NCI-H748 (cell line): ENCODE data around the gene YPEL2.

Experiments
- DNase-seq: peaks from one replicate; lab custom pipeline; 2025; ENCODE audit not compliant: unreplicated experiment; lab: John Stamatoyannopoulos, UW

Gene YPEL2

DNA sequence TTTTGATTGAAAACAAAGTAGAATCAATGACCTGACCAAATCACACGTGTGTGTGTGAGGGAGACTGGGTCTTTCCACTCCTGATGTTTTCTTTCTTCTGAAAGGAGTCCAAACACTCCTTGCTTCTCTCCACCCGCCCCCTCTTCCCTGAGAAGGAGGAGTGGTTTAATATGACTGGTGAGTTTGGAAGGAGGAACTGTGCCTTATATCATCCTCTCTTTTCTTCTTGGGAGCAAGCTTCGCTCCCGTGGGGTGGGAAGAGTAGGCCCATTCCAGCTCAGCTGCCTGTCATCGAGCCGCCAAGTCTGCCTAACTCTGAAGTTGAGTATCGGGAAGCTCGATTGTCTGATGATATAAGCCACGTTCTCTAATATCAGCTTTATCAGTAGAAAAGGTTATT, 96.5 kb downstream of the YPEL2 start:
- no peak for DNase-seq

GRCh38 chr17:59428916-59429485, 97.5 kb downstream of the YPEL2 start:
- DNase-seq: no peak

- DNase-seq: no peak
These were observed 100.1 kb downstream of the YPEL2 start for GRCh38 chr17:59431601-59432000.

DNA sequence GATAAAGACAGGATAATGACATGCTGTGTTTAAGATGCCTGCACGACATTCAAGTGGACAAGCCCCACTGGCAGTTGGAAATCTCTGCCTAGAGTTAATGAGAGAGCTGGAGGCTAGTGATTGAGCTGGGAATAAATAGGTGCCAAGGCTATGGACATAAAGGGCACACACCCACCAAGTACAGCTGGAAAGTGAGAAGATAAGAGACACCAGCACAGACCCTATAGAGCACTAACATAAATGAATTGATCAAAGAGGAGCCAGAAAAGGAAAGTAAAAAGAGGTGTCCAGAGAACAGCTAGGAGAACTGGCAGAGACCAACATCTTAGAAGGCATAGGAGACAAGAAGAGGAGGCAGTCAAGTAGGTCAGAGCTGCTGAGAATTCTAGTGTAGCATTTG, 101.2 kb downstream of the YPEL2 start:
- peak; percentile 9 for DNase-seq

DNA sequence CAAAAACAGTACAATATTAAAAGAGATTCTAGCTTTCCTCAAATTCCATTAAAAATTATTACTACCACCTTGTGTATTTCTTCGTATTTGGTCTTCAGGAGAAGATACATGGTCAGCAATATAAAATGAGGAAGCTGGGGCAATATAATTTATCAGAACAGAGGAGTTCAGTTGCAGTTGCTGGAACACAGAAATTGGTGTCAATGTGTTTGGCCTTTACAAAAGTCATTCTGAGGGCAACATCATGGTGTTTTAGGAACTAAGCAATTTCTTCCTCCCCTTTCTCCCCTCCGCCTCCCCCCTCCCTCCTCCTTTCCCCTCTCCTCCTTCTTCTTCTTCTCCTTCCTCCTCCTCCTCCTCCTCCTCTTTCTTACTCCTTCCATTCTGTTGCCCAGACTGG, 102.1 kb downstream of the YPEL2 start:
- DNase-seq: no peak

DNA sequence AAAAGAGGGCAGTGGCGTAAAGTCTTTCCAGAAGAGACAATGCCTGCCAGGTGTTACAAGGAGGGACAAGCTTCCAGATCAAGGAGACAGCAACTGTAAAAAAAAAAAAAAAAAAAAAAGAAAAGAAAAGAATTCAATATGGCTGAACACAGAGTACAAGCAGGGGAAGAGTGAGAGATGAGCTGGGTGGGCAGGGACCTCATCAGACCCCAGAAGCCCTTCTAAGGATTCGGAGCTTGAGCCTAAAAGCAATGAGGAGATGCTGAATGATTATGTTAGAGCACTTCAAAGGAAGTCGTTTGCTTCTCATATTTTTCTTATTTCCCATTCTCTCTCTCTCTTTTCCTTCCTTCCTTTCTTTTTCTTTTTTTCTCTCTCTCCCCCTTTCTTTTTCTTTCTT, 103.0 kb downstream of the YPEL2 start:
- DNase-seq: no peak

- DNase-seq: no peak
These were observed 103.8 kb downstream of the YPEL2 start for GRCh38 chr17:59435238-59435637.

- no peak for DNase-seq
These were observed 105.4 kb downstream of the YPEL2 start for GRCh38 chr17:59436900-59437299.

GRCh38 chr17:59437791-59438281, 106.4 kb downstream of the YPEL2 start:
- DNase-seq: no peak

DNA sequence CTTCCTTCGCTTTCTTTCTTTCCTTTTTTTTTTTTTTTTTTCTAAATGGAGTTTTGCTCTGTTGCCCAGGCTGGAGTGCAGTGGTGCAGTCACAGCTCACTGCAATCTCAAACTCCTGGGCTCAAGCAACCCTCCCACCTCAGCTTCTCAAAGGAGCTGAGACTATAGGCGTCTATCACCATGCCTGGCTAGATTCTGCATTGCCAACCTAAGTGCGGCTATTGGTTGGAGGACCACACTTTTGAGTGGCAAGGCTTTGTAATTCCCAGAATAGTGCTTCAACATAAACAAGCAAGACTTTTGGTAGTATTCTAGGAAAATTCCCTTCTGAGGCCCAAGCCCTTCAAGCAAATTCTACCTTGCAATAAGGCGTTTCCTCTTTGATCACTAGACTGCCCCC, 107.8 kb downstream of the YPEL2 start:
- DNase-seq: no peak

DNA sequence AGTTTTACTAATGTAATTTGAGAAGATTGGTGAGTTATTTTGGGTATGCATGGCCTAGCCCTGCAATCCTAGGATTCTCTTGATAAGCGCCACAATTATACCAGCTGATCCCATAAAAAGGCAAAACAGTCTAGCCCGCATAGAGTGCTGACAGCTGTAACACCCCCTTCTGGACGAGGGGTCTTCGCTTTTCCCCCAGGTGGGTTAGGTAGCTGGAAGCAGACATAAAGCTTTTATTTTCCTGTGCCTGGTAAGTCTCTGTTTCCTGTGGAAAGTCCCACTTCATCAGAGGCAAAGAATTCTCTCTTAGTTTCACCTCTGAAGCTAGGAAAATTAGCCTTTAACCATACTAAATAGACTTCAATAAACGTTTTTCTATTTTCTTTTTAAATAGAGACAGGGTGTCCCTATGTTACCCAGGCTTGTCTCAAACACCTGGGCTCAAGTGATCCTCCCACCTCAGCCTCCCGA, 108.3 kb downstream of the YPEL2 start:
- no peak for DNase-seq

DNA sequence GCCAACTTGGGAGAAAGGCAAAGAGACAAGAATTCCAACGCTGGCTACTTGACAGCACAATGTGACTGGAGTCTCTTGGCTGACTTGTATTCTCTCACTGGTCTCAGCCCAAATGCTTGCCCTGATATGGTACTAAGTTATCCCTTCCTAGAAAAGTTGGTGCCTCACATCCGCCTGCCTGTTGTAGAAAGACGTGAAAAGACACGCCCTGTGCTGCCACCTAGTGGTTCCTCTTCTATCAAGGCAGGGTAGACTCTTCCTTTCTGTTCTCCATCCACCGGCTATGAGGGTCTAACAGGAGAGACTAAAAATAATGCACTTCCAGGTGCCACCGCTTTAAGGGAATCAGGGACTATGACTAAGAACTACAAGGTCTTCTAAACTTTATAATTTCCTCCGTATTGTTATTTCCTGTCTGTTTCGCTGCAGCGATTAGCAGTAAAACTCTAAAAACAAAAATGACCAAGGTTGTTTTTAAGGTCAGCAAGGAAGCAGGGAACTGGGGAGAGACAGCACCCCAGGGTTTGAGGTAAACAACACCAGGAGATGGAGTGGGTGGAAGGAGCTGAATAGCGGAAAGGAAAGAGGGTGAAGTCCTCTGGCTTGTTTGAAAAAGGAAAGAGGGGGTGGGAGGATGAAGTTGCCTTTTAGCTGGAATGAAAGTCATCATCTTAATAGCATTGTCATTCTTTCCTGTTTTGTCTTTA, 109.5 kb downstream of the YPEL2 start:
- DNase-seq: peak; percentile 84

DNA sequence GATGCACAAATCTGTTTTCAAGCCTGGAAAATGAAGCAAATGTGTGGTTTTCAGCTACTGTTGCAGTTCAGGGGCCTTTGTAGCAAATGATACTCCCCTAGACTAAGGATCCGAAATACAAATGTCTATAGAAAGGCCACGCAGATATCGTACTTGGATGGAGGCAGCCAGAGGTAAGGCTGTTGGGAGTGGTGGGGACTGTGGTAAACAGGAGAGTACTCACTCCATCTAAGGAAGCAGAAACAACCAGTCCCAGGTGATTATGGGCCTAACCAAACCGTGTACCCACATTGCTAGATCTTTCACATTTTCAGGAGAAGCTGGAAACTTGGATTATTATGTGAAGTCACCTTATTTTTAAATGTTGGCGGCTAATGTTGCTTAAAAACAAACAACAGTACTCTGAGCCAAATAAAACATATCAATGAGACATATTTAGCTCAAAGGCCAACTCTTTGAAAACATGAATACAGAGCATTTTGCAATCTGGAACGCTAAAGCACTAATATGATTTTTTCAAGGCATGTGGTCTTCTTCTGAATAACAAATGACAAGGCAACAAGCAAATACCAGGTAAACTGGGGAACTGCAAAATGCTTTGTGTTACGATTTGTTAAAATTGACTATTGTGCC, 110.1 kb downstream of the YPEL2 start:
- no peak for DNase-seq

GRCh38 chr17:59443106-59443505, 111.7 kb downstream of the YPEL2 start:
- DNase-seq: no peak
